ENCODE results near the gene GDF7.

Gene GDF7

DNA sequence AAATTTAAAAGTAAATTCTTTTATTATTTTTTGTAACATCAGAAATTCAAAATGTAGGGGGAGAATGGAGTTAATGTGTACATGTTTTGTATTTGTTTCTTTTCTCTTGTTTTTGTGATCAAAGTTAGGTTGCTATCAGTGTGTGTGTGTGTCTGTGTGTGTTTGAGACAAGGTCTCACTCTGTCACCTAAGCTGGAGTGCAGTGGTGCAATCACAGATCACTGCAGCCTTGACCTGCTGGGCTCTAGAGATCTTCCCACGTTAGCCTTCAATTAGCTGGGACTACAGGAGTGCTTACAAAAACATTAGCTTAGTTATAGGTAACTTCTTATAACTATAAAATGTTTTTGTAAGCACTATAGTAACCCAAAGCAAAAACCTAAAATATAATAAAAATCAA is 50.7 kb downstream of the GDF7 start:
- Histone ChIP-seq H3K27ac (no peak overlapping the region), H3K4me3 (no peak overlapping the region)
- no peak for DNase-seq (ENCODE audit: low spot score)
- TF ChIP-seq, protein P1, sequence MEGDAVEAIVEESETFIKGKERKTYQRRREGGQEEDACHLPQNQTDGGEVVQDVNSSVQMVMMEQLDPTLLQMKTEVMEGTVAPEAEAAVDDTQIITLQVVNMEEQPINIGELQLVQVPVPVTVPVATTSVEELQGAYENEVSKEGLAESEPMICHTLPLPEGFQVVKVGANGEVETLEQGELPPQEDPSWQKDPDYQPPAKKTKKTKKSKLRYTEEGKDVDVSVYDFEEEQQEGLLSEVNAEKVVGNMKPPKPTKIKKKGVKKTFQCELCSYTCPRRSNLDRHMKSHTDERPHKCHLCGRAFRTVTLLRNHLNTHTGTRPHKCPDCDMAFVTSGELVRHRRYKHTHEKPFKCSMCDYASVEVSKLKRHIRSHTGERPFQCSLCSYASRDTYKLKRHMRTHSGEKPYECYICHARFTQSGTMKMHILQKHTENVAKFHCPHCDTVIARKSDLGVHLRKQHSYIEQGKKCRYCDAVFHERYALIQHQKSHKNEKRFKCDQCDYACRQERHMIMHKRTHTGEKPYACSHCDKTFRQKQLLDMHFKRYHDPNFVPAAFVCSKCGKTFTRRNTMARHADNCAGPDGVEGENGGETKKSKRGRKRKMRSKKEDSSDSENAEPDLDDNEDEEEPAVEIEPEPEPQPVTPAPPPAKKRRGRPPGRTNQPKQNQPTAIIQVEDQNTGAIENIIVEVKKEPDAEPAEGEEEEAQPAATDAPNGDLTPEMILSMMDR (IDR thresholded peaks at IDR 0.05) = no peak

DNA sequence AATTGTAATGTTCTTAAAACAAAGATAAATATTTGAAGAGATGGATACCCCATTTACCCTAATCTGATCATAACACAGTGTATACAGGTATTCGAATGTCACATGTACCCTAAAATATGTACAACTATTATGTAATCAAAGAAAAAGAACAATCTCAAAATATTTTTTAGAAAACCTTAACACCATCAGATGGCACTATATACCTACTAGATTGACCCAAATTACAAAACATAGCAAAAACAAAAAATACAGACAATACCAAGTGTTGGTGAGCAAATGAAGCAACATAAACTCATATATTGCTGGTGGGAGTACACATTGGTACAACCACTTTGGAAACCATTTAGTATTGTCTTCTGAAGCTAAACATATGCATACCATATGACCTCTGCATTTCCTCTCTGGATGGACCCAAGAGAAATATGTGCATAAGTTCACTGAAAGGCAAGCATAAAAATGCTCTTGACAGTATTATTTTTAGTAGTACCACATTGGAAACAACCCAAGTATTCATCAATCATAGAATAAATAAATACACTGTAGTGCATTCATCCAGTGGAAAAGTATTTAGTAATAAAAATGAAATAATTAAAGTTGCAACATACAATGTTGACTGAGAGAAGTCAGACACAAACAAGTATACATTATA is 55.8 kb downstream of the GDF7 start:
- no peak for DNase-seq (ENCODE audit: low spot score)
- H3K4me3 ChIP-seq = no peak overlapping the region
- TF ChIP-seq, protein P1 (IDR thresholded peaks at IDR 0.05) = no peak

DNA sequence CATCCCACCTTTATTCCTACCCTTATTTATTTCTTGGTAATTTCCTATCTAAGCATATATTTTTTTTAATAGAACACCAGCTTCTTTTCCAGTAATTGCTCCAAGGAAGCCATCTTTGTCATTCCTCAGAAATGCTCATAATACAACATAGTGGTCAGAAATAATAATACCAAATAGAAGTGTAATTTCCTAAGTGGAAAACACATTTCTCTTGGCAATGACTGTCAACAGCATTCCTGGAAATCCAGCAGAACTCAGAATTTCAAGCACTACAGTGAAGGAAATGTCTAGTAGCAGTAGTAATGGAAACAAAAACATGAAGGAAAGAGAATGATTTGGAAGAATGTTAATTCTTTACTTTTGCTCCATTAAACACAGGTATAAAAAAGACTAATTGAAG is 56.6 kb downstream of the GDF7 start:
- TF ChIP-seq, protein P1 (IDR thresholded peaks at IDR 0.05) = no peak
- no peak overlapping the region for H3K4me3 ChIP-seq
- peak overlapping the region; percentile 30 to 77 for H3K27ac ChIP-seq
- no peak for DNase-seq (ENCODE audit: low spot score)

More for the DNA sequence above, 55.8 kb downstream of the GDF7 start:
- peak overlapping the region; percentile 30 to 39 for H3K27ac ChIP-seq

DNA sequence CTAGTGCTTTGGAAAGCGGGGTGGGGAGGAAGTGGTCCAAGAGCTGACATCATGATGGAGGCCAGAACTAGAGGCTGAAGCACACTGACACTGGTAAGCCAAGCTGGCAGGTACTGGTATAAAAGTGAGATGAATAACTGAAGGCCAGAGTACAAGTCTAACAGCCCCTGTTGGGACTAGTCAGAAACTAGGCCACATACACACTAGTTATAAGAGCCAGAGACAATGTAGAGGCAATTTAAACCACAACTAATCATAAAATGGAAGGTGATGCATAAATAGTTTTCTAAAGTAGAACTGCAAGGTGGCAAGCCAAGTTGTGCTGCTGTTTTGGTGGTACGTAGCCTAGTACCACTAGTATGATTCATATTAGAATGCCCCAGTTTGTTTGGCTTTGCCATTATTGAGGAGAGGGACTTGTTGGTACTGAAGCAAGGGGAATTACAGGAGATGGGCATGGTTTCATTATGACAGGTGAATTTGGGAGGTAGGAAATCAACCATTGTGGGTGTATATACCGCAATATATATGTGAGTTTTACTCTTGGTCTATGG is 57.6 kb downstream of the GDF7 start:
- DNase-seq (ENCODE audit: low spot score) = no peak
- H3K27ac ChIP-seq = peak overlapping the region in 1 of 2 donors; percentile 77
- no peak overlapping the region for H3K4me3 ChIP-seq
- TF ChIP-seq, protein P1 (IDR thresholded peaks at IDR 0.05) = no peak

DNA sequence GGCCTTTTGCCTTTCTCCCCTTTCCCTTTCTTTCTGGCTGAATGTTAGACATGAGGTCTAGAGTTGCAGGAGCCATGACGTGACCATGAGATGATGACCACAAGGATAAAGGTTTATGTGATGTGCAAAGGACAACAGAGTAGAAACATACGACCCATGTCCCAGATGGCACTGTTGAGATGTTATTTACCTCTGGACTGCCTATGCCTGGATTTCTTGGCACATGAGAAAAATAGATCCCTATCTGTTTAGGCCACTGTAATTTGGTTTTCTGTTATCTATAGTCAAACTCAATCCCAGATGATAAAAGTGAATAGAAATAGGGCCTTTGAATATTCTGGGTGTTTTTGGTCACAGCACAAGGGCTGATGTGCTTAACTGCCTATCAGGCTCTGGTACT is 58.8 kb downstream of the GDF7 start:
- no peak for DNase-seq (ENCODE audit: low spot score)
- no peak overlapping the region for H3K4me3 ChIP-seq
- TF ChIP-seq, protein P1 (IDR thresholded peaks at IDR 0.05) = no peak
- no peak overlapping the region for H3K27ac ChIP-seq

DNA sequence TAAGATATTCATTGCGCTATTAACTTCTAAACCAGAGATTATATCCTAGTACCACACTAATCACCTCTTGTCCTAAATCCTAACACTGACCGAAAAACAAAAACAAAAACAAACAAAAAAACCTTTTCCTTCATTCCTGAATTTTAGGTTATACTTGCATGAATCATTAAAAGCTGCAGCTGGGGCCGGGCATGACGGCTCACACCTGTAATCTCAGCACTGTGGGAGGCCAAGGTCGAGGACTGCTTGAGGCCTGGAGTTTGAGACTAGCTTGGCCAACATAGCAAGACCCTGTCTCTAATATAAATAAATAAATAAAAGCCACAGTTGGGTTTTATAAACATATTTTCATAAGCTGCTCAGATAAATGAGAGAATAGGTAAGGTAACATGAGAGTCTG is 60.0 kb downstream of the GDF7 start:
- no peak for DNase-seq (ENCODE audit: low spot score)
- Histone ChIP-seq H3K27ac (no peak overlapping the region), H3K4me3 (no peak overlapping the region)
- TF ChIP-seq, protein P1 (IDR thresholded peaks at IDR 0.05) = no peak

DNA sequence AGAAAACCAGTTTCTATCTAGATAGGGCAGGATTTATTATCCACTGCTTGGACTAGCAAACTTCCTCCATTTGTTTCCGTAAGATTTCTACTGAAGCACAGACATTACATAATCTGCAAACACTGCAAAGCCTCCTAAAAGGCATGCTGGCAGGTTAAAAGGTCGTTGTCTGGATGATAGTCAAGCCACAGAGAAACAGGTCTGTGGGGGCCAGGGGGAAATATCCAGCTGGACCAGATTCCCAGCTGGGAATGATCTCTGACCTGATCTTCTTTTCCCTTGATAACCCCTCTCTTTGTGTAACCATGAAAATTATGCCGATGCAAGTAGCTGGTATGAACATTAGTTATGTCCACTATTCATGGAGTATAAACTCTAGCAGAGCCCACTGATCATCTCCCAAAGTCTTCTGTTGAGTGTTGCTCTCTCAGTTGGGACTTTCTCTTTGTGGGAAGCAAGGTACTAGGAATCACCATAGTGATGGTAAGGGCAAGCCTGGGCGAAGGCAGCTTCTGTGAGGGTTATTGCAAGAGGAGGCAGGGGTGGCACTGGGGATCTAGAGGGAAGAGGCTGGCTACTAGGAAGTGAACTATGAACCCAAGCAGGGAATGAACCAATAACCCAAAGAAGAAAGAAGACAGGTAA is 61.3 kb downstream of the GDF7 start:
- TF ChIP-seq, protein P1 (IDR thresholded peaks at IDR 0.05) = no peak
- Histone ChIP-seq H3K4me3 (no peak overlapping the region), H3K27ac (peak overlapping the region; percentile 1 to 73)
- no peak for DNase-seq (ENCODE audit: low spot score)

Measured in coronary artery (tissue), 2 donors.